Activated CD8-positive, alpha-beta T cell treated with anti-CD3 and anti-CD28 coated beads for 36 hours (primary cell): ENCODE measurements around the gene GALNS. TPM values are rescaled to one million over a fixed set of nuclear protein-coding genes. Genes with fewer than 3 reads are reported as not detected.

ENCODE experiments used
- ATAC-seq: fragments of 200-7000 bp; cut with Tn5 transposase; one replicate; pipeline ENCODE4 v1.10.0; 2021; ENCODE audit warnings: mild to moderate bottlenecking, moderate library complexity
- CTCF ChIA-PET: fragments of 350-600 bp; sonication (Branson Sonifier 250); formaldehyde crosslinking; loops from one replicate; lab custom pipeline; 2021; ENCODE audit warnings: antibody characterized with exemption; lab: Charles Lee
- POLR2A ChIA-PET: fragments of 350-600 bp; sonication (Branson Sonifier 250); formaldehyde crosslinking; loops from one replicate; lab custom pipeline; 2021; ENCODE audit warnings: antibody characterized with exemption; lab: Charles Lee
- DNase-seq: peaks from one replicate; pipeline ENCODE4 v3.0.0-alpha.2; 2020
- H3K27ac Mint-ChIP-seq: one replicate; pipeline ENCODE4 v1.8.0; 2021; ENCODE audit warnings: mild to moderate bottlenecking, mixed read lengths
- H3K27me3 Mint-ChIP-seq: one replicate; pipeline ENCODE4 v1.8.0; 2021; ENCODE audit warnings: mixed read lengths
- H3K36me3 Mint-ChIP-seq: one replicate; pipeline ENCODE4 v1.8.0; 2021; ENCODE audit warnings: low read depth, mixed read lengths
- H3K4me1 Mint-ChIP-seq: one replicate; pipeline ENCODE4 v1.8.0; 2021; ENCODE audit warnings: low read depth, mixed read lengths
- H3K4me3 Mint-ChIP-seq: one replicate; pipeline ENCODE4 v1.8.0; 2021; ENCODE audit warnings: mild to moderate bottlenecking, moderate library complexity, mixed read lengths
- H3K9me3 Mint-ChIP-seq: one replicate; pipeline ENCODE4 v1.8.0; 2021; ENCODE audit warnings: mixed read lengths
- CTCF ChIP-seq: fragments of 200-600 bp; IDR thresholded peaks from one replicate; pipeline ENCODE4 v1.8.0; 2022; ENCODE audit warnings: antibody characterized with exemption, mild to moderate bottlenecking
- intact Hi-C: fragments of 100-400 bp; cut with micrococcal nuclease; formaldehyde crosslinking; loops from one replicate; pipeline ENCODE4 v1.10.0; 2022
- total RNA-seq, 2 experiments: library from RNA; stranded (reverse); gene quantifications; one replicate each; pipeline ENCODE4 v1.2.3, GENCODE V29; 2021

GALNS gene
- total RNA-seq, 2 experiments from 2014 or later: 24.5 to 25.4 TPM

- peaks cover 4% of the 10 kb centered on the region for H3K36me3 Mint-ChIP-seq
- POLR2A ChIA-PET: interaction anchor here (0.7 to 1.2 kb wide), 2 partner anchors 33 to 41 kb away, joined by 3 read pairs; no protein-coding TSS in a partner anchor
Measured at GRCh38 chr16:88851616-88852015, 5.1 kb downstream of the GALNS start.

GRCh38 chr16:88850531-88851199 lies 6.1 kb downstream of the GALNS start:
- peaks cover 4% of the 10 kb centered on the region for H3K36me3 Mint-ChIP-seq
- no peak for TF ChIP-seq CTCF
- no peak for DNase-seq
- ATAC-seq: no peak
- intact Hi-C loops: no loop called here
- no peaks in the 10 kb centered on the region for H3K9me3 Mint-ChIP-seq
- peaks cover 16% of the 10 kb centered on the region for H3K4me1 Mint-ChIP-seq
- H3K27me3 Mint-ChIP-seq: no peaks in the 10 kb centered on the region
- ChIA-PET POLR2A (interaction anchor here (1.2 kb wide), 1 partner anchor 40 kb away, joined by 3 read pairs; no protein-coding TSS in a partner anchor), CTCF (no interaction called here)
- no peak overlapping the region for H3K27ac Mint-ChIP-seq
- no peak overlapping the region for H3K4me3 Mint-ChIP-seq

More at GRCh38 chr16:88851616-88852015, 5.1 kb downstream of the GALNS start:
- no peaks in the 10 kb centered on the region for H3K9me3 Mint-ChIP-seq
- H3K27me3 Mint-ChIP-seq: no peaks in the 10 kb centered on the region
- intact Hi-C loops: no loop called here
- no peak overlapping the region for H3K27ac Mint-ChIP-seq
- H3K4me1 Mint-ChIP-seq: peaks cover 20% of the 10 kb centered on the region
- ATAC-seq: no peak
- DNase-seq: no peak
- no peak for TF ChIP-seq CTCF
- CTCF ChIA-PET: no interaction called here
- no peak overlapping the region for H3K4me3 Mint-ChIP-seq

- intact Hi-C loops: loop anchor here (10.0 kb wide), 1 partner anchor 56 kb away; no protein-coding TSS in a partner anchor
- Mint-ChIP-seq H3K36me3 (peaks cover 4% of the 10 kb centered on the region), H3K4me3 (no peak overlapping the region), H3K9me3 (no peaks in the 10 kb centered on the region), H3K27ac (no peak overlapping the region), H3K4me1 (peaks cover 2% of the 10 kb centered on the region), H3K27me3 (no peaks in the 10 kb centered on the region)
- ChIA-PET POLR2A (interaction anchor here (0.9 to 1.7 kb wide), 2 partner anchors 9 to 10 kb away, joined by 4 read pairs; no protein-coding TSS in a partner anchor), CTCF (no interaction called here)
- TF ChIP-seq CTCF: no peak
- ATAC-seq (no peak), DNase-seq (no peak)
Measured at GRCh38 chr16:88848557-88848956, 8.2 kb downstream of the GALNS start.

- H3K4me1 Mint-ChIP-seq: peaks cover 2% of the 10 kb centered on the region
- intact Hi-C loops: loop anchor here (10.0 kb wide), 1 partner anchor 57 kb away; no protein-coding TSS in a partner anchor
- CTCF ChIA-PET: interaction anchor here (1.7 kb wide), 1 partner anchor 32 kb away, joined by 3 read pairs; no protein-coding TSS in a partner anchor
- peaks cover 4% of the 10 kb centered on the region for H3K36me3 Mint-ChIP-seq
- no peak overlapping the region for H3K27ac Mint-ChIP-seq
- POLR2A ChIA-PET: no interaction called here
- no peaks in the 10 kb centered on the region for H3K27me3 Mint-ChIP-seq
- DNase-seq (no peak), ATAC-seq (no peak)
- H3K9me3 Mint-ChIP-seq: no peaks in the 10 kb centered on the region
- H3K4me3 Mint-ChIP-seq: no peak overlapping the region
- no peak for TF ChIP-seq CTCF
Measured at GRCh38 chr16:88847654-88848053, 9.1 kb downstream of the GALNS start.

GRCh38 chr16:88846088-88846487 lies 10.7 kb downstream of the GALNS start:
- H3K27me3 Mint-ChIP-seq: no peaks in the 10 kb centered on the region
- POLR2A ChIA-PET: interaction anchor here (0.8 to 1.2 kb wide), 2 partner anchors 34 to 374 kb away, joined by 3 to 4 read pairs; no protein-coding TSS in a partner anchor
- no peak for DNase-seq
- H3K9me3 Mint-ChIP-seq: no peaks in the 10 kb centered on the region
- ATAC-seq: no peak
- H3K36me3 Mint-ChIP-seq: no peaks in the 10 kb centered on the region
- intact Hi-C loops: loop anchor here (10.0 kb wide), 1 partner anchor 59 kb away; no protein-coding TSS in a partner anchor
- CTCF ChIA-PET: interaction anchor here (1.2 to 1.9 kb wide), 2 partner anchors 11 to 12 kb away, joined by 3 to 5 read pairs; partner anchors contain the start of genes GALNS and TRAPPC2L
- TF ChIP-seq CTCF: no peak
- H3K4me1 Mint-ChIP-seq: no peaks in the 10 kb centered on the region
- no peak overlapping the region for H3K4me3 Mint-ChIP-seq
- no peak overlapping the region for H3K27ac Mint-ChIP-seq
